Ramos (cell line): ENCODE data around the gene TMEM235.

Source experiments
- in situ Hi-C: fragments of 300-500 bp; cut with MboI; formaldehyde crosslinking; loops from one replicate; pipeline ENCODE4 v1.14.3; 2022; ENCODE audit warnings: low sequenced_read_pairs; ENCODE audit not compliant: unreplicated experiment

Gene TMEM235

DNA sequence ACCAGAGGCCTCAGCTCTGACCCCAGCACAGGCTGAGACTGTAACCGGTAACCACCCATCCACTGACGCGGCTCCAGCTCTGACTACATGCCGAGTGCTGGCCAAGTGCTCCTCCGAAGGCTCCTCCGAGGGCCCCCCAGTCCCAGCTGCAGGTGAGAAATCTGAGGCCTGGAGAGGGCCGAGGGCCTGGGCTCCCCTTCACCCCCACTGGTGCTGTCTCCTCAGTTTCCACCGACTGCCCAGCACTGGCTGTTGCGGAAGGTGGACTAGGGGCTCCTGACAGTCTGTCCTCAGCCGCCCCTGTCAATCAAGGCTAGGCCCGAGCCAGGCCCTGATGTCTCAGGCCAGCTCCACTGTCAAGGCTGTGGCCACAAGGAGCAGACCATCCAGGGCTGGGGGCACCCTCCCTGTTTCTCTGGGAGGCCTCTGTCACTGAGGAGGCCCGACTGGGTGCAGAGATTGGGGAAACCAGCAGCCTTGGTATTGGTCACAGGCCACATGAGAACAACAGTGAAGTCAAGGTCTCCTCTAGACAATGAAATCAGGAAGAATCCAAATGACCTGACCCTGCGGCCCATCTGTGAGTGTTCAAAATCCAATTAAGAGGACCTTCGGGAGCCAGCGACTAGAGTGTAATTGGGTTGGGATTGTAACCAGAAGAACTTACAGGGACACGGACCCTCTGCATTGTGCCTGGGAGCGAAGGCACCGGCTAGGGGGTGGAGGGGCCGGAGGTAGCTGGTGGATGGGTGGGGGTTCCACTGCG is 5.1 kb downstream of the TMEM235 start:
- in situ Hi-C loops, result no loop called here

DNA sequence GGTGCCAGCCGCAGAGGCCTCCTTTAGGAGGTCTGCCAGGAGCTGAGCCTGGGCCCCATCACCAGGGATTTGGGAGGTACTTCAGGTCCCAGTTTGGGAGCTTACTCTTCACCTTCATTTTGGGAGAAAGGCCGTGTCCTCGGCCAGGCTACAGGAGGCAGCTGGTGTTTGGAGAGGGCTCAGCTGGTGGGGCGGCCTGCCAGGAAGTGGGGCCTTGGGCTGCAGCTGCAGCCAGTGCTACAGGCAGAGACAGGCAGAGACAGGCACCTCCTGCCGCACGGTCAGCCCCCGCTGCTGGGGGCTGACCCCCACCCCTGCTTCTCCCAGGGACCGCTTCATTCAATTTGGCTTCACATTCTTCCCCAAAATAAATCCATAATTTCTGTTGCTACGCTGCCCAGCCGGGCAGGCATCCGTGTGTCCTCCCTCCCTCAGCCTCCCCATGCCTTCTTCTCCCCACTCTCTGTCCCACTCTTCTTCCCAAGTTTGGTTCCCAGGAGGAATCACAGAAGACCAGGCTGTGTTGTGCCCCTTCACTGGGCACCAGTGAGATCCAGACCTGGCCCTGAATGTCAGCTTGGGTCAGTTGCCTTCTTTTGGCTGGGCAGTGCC is 6.1 kb downstream of the TMEM235 start:
- in situ Hi-C loops, result no loop called here

GRCh38 chr17:78238823-78239488 is 7.5 kb downstream of the TMEM235 start:
- in situ Hi-C loops, result no loop called here

- in situ Hi-C loops, result no loop called here
Observed at GRCh38 chr17:78239489-78239931, 8.1 kb downstream of the TMEM235 start.

GRCh38 chr17:78240012-78240655 is 8.7 kb downstream of the TMEM235 start:
- in situ Hi-C loops, result no loop called here

DNA sequence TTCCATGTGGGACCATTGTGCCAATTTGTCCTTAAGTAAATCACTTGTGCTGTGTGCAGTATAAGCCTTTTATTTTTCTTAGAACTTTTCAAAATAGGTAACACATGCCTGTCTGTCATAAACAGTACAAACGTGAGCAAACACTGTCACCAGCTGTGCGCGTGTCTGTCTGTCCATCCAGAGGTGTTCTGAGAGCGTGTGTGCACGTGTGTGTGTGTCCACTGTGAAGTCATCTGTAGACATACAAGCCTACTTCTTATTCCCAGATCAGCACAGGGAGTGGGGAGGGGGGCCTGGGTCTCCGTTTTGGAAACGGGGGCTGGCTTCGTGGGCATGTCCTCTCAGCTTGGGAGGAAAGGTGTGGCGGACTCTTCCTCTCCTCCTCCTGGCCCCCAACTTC is 9.4 kb downstream of the TMEM235 start:
- in situ Hi-C loops, result no loop called here

GRCh38 chr17:78241277-78242023 is 10.0 kb downstream of the TMEM235 start:
- in situ Hi-C loops, result no loop called here

- in situ Hi-C loops, result no loop called here
Observed at GRCh38 chr17:78242024-78242742, 10.8 kb downstream of the TMEM235 start.

GRCh38 chr17:78247304-78247703 is 15.9 kb downstream of the TMEM235 start:
- in situ Hi-C loops, result loop anchor here (5.0 kb wide), 1 partner anchor 135 kb away; no protein-coding TSS in a partner anchor

- in situ Hi-C loops, result loop anchor here (5.0 kb wide), 1 partner anchor 136 kb away; no protein-coding TSS in a partner anchor
Observed at GRCh38 chr17:78248051-78248914, 16.9 kb downstream of the TMEM235 start.

- in situ Hi-C loops, result loop anchor here (5.0 kb wide), 1 partner anchor 137 kb away; no protein-coding TSS in a partner anchor
Observed at GRCh38 chr17:78249074-78249817, 17.8 kb downstream of the TMEM235 start.

- in situ Hi-C loops, result loop anchor here (5.0 kb wide), 1 partner anchor 138 kb away; no protein-coding TSS in a partner anchor
Observed at GRCh38 chr17:78249818-78250806, 18.7 kb downstream of the TMEM235 start.

DNA sequence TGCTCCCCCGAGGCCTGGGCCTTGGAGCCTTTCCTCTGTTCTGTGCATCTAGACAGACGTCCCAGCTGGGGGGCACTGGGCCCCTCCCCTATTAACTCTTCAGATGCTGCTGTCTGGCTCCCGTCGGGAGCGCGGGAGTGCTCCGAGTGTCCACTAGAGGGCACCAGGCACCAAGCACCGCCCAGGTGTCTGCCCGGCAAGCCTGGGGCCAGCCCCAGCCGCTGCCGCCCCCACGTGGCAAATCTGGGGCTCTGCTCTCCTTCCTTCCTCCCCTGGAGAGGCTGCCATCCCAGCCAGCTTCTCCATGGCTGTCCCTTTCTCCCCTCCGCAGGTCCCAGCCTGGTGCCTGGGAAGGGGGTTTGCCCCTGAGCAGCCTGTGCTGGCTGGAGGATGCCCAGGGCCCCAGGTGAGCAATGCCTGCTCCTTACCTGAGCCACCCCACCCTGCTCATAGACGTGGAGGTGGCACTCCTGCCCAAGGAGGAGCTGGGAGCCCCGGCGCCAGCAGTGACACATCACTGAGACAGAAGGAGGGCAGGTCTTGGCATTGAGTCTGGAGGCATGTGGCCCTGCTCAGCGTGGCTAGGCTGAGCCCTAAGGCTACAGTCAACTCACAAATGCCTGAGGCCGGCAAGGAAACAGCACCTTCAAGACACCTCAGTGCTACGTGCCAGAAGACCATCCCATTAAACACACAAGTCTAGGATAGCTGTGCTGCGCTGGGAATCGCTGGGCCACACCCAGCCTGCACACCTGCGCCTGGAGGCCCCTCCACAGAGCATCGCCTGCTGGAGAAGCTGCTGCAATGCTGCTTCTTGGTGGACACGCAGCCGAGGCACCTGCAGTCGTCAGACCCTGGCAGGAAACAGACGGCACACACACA is 19.7 kb downstream of the TMEM235 start:
- in situ Hi-C loops, result no loop called here

DNA sequence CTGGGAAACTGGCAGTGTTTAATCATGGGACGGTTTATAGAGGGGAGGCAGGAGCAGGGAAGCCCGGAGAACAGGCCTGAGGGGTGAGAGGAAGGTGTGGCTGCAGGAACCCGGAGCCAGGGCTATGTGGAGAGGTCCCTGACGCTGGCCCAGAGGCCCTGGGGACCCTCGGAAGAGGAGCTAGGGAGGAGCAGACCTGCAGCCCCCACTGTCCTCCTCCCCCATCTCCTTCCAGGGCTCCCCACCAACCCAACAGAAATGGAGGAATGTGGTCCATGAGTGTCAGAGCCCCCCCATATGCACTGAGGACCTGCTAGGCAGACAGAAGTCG is 20.3 kb downstream of the TMEM235 start:
- in situ Hi-C loops, result no loop called here

DNA sequence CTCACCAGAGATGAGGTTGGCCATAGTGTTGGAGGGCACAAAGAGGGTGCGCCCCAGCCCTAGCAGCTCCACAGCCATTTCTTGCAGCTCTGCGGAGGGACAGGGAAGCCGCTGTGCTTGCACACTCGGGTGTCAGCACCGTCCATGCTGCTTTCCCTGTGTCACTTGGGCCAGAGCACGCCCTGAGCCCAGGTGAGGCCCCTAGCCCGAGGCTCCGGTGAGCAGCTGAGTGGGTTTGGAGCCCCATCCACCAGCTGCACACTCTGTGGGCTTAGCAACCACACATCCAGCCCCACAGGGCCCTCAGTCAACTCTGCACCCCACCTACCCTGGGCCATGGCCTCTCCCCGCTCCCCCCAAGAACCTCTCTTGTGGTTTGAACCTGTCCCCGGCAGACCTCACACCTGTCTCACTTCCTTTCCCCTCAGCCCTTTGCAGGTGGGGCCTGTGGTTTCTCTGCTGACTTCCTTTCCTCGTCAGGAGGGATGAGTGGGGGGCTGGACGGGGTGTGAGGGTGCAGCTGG is 20.7 kb downstream of the TMEM235 start:
- in situ Hi-C loops, result no loop called here
